D341Med (cell line): ENCODE results near the gene MARS1.
"Not testable (repeated sequence)": the region's sequence is repeated elsewhere in the genome, so short reads cannot be mapped to it uniquely, and the experiment has no call there.

Experiments
- DNase-seq: peaks from one replicate; pipeline ENCODE4 v3.0.0; 2012; ENCODE audit warnings: low spot score

The MARS1 gene

GRCh38 chr12:57517718-57518117 is 29.9 kb downstream of the MARS1 start:
- DNase-seq, result not testable (repeated sequence)

- DNase-seq, result no peak
Observed at GRCh38 chr12:57518176-57518919, 30.5 kb downstream of the MARS1 start.

DNA sequence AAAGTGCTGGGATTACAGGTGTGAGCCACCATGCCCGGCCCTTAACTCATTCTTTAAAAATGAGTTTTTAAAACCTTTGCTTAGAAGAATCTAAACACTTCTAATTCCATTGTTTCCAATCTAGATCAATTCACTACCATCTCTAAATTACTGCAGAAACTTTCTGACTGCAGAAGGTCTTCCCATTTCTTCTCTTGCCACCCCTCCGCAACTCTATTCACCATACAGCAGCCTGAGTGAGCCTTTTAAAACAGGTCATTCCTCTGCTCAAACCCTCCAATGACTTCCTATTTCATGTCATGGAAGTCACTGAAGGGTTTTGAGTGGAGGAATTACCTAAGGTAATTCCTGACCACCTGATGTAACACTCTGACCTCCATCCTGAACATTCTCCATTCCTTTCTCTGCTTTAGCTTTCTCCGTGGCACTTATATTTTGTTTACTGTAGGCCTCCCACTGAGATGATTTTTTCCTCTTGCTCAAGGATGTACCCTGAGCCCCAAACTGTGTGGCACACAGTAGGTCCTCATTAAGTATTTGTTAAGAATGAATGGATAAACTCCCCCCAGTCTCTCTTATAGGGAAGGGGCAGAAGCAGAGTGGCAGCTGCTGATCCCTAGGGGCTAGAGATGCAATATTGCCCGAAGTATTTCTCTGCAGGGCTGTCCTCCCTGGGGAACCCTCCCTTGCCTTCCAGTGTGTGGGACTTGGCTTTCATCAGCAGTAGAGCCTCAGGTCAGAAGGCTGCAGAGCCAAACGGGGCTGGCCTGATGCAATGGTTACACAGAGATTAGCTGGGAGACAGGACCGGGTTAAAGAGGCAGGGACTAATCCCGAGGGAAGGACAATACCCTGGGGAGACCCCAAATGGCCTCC is 31.3 kb downstream of the MARS1 start:
- DNase-seq, result peak; percentile 80

DNA sequence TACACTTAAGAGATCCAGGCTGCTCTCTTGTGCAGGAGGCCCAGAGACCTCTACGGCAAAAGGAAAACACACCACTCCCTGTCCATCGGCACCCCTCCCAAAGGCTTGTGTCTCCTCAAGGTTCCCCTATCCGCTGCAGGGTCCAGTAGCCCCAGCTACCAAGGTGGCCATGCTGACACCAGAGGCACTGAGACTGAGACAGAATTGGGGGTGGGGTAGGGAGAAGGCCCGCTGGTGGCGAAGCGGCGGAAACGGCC is 31.9 kb downstream of the MARS1 start:
- no peak for DNase-seq

DNA sequence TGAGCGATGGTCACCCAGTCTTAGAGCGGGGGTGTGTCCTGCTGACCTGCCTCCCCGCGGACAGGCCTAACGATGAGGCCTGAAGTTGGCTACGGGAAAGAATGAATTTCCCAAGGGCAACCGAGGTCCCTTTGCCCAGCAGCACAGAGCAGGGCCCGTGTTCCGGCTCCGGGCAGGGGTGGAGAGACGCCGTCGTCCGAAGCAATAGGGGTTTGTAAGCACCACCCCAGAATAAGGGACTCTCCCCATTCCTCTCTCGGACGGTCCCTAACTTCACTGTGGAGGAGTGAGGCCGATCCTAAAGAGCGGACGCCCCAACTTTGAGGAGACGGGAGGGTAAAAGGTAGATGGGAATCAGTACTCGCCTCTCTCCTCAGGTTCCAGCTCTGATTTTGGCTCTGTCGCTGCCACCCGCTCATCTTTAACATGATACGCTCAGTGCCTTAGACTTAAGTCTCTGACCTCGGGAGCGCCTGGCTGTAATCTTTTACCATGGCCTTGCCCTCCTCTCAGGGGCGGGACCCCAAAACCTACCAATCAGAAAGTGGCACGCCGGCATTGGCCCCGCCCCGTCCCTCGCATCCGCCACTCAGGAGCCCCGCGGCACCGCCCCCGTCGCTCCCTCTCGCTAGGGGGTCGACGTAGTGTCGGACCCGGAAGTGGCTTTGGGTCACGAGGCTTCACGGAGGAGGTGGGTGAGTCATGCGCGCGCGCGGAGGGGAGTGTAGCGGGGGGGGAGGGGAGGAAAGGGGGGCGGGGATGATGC is 32.4 kb downstream of the MARS1 start, which contains the start of gene DDIT3:
DDIT3 (minus strand) TSS at position 462 of the 766 bp plus-strand sequence. CDS start 3,108 bp downstream, outside the sequence.
- DNase-seq, result peak; percentile 95

DNA sequence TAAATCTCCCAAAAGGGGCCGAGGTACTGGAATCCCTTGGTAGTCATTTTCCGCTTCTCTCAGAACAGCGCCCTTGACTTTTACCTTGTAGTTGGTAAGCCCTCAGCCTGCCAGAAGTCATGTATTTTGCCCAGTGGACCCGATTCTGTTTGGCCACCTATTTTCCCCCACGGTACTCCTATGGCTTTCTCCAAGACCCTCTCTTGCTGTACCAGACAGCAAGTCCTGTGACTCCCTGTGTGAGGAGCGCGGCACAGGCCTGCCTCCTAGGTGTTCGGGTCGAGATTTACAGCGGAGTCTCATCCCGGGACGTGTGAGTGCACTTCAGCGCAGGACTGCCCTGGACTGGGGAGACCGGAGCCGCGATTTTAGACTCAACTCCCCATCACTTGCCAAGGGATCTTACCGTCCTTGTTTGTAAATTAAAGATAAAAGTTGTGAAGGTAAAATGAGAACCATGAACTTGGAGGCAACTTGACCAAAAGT is 33.7 kb downstream of the MARS1 start:
- no peak for DNase-seq

DNA sequence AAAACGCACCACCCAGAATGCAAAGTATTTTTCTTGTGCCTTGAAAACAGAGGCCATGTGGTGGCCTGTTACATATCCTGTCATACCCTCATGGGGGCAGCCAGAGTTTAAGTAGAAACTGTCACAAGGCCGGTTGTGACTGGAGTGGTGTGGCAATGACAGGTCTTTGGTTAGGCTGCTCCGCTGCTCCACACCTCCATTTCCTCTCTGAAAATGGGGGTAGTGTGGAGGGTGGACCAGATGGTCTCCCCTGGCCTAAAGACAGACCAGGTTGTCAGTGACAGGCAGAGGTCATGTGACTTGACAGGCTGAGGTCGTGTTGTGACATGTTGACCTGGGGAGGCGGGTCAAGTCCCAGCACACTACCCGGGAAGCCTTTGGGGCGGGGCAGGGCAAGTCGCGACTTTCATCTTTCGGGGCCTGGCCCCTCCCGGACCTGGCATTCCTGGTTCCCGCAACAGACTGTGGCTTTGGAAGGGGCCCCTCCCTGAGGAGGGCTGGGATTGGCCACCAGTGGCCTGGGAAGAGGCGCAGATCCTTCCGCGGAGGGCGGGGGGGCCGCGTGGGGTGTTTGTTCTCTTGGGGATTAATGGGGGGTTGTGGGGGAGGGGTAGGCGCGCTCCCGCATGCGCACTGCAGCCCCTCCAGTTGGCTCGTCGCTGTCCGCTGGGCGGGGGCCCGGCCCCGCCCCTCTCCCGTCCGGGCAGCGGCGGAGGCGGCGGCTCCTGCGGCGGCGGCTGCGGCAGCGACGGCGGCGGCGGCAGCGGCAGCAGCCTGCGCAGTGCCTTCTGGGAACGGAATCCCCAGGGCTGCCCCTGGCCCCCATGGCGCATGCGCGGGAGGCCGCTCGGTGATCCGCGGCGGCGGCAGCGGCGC is 34.4 kb downstream of the MARS1 start, which contains the start of gene MBD6:
MBD6 (plus strand) TSS at position 814 of the 876 bp plus-strand sequence. CDS start 1,480 bp downstream, outside the sequence.
- peak; percentile 96 for DNase-seq

DNA sequence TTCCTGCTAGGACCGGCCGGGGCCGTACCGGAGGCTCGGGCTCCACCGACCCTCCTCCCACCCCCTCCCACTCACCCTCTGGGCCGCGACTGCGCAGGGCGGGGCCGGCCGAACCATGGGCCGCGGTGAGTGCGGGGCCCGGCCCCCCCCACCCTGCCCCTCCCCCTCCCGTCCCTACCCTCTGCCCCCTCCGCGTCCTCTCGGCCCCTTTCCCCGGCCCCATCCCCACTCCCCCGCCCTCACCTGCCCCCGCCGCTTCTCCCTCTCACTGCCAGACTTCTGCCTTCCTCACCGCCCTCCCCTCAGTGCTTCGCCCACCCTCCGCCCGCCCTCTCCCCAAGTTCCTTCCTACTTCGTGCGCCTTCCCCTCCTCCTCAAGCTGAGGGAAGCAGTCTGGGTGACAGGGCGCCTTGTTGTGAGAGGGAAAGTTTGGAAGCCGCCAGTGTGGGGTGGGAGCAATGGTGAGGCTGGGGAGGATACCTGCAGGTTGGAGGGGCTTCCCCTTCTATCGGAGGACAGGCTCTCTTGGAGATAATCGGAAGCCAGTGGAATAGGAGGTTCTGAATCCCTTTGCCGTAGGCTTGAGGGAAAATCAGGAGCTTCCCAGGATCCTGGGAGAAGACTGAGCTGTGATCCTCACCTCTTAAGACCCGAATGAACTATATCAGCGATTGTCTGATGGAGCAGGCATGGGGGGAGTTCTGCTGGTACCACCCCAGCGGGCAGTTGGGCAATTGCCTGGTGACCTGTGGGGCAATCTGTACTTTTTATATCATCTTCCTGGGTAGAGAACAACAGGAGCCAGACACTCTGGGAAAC is 35.2 kb downstream of the MARS1 start:
- no peak for DNase-seq

- DNase-seq, result no peak
Observed at GRCh38 chr12:57523706-57524614, 36.1 kb downstream of the MARS1 start.

DNA sequence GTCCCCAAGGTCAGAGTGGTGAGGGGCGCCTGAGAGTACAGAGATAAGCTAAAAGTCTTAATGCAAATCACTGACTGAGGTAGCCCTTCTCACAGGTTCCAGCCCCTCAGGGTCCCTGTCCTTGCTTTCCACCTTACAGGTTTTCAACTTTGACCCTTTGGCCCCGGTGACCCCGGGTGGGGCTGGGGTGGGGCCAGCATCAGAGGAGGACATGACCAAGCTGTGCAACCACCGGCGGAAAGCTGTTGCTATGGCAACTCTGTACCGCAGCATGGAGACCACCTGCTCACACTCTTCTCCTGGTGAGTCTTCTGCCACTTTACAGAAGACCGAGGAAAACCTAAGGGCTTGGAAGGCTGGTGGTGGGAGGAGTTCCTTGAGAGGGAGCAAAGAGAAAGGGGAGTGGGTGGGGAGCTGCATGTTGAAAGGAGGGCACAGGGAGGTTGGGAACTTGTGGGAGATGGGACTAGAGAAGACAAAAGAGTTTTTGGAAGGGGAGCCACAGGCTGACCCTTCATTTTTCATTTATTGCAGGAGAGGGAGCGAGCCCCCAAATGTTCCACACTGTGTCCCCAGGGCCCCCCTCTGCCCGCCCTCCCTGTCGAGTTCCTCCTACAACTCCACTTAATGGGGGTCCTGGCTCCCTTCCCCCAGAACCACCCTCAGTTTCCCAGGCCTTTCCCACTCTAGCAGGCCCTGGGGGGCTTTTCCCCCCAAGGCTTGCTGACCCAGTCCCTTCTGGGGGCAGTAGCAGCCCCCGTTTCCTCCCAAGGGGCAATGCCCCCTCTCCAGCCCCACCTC is 37.1 kb downstream of the MARS1 start:
- no peak for DNase-seq

DNA sequence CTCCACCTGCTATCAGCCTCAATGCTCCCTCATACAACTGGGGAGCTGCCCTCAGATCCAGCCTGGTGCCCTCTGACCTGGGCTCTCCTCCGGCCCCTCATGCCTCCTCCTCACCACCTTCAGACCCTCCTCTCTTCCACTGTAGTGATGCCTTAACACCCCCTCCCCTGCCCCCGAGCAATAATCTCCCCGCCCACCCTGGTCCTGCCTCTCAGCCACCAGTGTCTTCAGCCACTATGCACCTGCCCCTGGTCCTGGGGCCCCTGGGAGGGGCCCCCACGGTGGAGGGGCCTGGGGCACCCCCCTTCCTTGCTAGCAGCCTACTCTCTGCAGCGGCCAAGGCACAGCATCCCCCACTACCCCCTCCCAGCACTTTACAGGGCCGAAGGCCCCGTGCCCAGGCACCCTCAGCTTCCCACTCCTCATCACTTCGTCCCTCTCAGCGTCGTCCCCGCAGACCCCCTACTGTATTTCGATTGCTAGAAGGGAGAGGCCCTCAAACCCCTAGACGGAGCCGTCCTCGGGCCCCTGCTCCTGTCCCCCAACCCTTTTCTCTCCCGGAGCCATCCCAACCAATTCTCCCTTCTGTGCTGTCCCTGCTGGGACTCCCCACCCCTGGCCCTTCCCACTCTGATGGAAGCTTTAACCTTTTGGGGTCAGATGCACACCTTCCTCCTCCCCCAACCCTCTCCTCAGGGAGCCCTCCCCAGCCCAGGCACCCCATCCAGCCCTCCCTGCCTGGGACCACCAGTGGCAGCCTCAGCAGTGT is 37.9 kb downstream of the MARS1 start:
- no peak for DNase-seq

GRCh38 chr12:57526477-57527126 is 38.7 kb downstream of the MARS1 start:
- DNase-seq, result no peak

GRCh38 chr12:57527184-57527583 is 39.3 kb downstream of the MARS1 start:
- DNase-seq, result no peak

- no peak for DNase-seq
Observed at GRCh38 chr12:57528176-57528575, 40.3 kb downstream of the MARS1 start.

DNA sequence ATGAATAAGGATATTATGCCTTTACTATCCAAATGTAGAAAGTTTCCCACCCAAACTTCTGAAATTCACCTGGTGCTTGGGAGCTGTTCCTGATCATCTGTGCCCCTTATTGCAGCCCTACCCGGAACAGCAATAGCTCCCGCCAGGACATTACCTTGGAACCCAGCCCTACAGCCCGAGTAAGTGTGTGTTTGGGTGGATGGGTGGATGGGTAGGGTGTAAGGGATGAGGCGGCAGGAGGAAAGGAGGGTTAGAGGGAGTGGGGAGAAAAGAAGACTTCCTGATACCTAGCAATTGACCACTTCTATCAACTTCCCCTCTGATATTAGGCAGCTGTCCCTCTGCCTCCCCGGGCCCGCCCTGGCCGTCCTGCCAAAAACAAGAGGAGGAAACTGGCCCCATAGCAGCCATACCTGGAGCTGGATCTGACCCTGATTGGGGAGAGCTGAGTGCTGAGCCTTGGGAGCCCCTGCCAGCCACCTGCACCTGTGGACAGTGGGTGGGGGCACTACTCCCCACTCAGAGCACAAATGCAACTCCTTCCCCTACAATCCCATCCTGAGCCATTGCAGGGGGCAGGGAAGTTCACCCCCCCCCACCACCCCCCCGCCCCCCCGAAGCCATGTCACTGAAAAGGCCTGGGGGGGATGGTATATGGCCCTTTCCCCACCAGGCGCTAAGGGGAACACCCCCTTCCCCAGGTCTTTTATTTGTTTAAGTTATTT is 41.1 kb downstream of the MARS1 start:
- DNase-seq, result no peak

DNA sequence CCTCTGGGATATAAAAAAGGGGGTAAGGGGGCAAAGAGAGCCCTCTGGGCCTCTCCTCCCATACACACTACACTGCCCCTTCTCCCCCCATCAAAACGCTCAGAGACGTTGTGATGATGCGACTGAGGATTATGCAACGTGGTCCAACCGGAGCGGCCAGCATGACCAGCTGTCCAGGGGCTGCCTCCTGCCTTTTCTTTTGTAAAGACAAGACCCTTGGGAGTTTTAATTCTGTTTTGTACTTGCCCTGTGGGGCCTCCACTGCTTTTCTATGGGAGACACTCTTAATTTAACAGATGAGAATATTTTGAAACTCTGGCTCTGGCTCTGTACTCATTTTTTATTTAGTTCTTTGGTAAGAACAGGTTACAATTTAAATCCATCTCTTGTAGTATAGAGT is 42.0 kb downstream of the MARS1 start:
- no peak for DNase-seq
